SK-N-SH (cell line): ENCODE measurements around the gene TXNDC11. TPM values are rescaled to one million over a fixed set of nuclear protein-coding genes. Genes with fewer than 3 reads are reported as not detected.

Experiments
- CTCF ChIA-PET: fragments of 300-600, 350-600 bp; formaldehyde crosslinking; extraction: SDS; loops from one replicate; lab custom pipeline; 2021; lab: Yijun Ruan, JAX
- POLR2A ChIA-PET: fragments of 350-600 bp; sonication (Branson Sonifier 250); formaldehyde crosslinking; extraction: SDS; loops from one replicate; lab custom pipeline; 2020; ENCODE audit warnings: antibody characterized with exemption, inconsistent platforms; lab: Yijun Ruan, JAX
- DNase-seq: peaks from one replicate; pipeline ENCODE4 v3.0.0; 2012
- H2AFZ ChIP-seq: fragments of 200-600 bp; sonication (generic); 2 replicates; pipeline ENCODE4 v1.8.1; 2016; ENCODE audit warnings: antibody characterized with exemption, mild to moderate bottlenecking, low read depth
- H3F3A ChIP-seq: fragments of 200-600 bp; sonication (generic); replicated peaks from 2 replicates; pipeline ENCODE3; 2016; ENCODE audit warnings: antibody characterized with exemption, mild to moderate bottlenecking; ENCODE audit not compliant: insufficient read depth
- H3K27ac ChIP-seq, 2 experiments: fragments of 200-500 bp in 1 of 2; fragments of 200-600 bp in 1 of 2; sonication (Bioruptor generic) in 1 of 2; sonication (generic), shearing (Covaris generic) in 1 of 2; 2 replicates each; pipeline versions ENCODE4 v1.5.1 to v1.6.1; 2014 to 2016; ENCODE audit warnings: low read depth in 2 of 2, inconsistent platforms in 1 of 2, low read length in 1 of 2, mild to moderate bottlenecking in 1 of 2, mixed read lengths in 1 of 2
- H3K27me3 ChIP-seq: fragments of 200-600 bp; sonication (generic), shearing (Covaris generic); 2 replicates; pipeline ENCODE4 v1.6.1; 2016; ENCODE audit warnings: mixed run types; ENCODE audit not compliant: insufficient read depth
- H3K36me3 ChIP-seq, 2 experiments: fragments of 200-500 bp in 1 of 2; fragments of 200-600 bp in 1 of 2; sonication (Bioruptor generic) in 1 of 2; sonication (generic) in 1 of 2; replicated peaks in 1 of 2; 2 replicates each; pipeline versions ENCODE3 to v1.5.1; 2014 to 2016; ENCODE audit warnings: low read length in 1 of 2, mild to moderate bottlenecking in 1 of 2; ENCODE audit not compliant: insufficient read depth in 2 of 2, control insufficient read depth in 1 of 2
- H3K4me1 ChIP-seq, 2 experiments: fragments of 200-500 bp in 1 of 2; fragments of 200-600 bp in 1 of 2; sonication (Bioruptor generic) in 1 of 2; sonication (generic), shearing (Covaris generic) in 1 of 2; 2 replicates each; pipeline versions ENCODE4 v1.5.1 to v1.6.1; 2014 to 2016; ENCODE audit warnings: low read depth in 1 of 2, low read length in 1 of 2, mixed run types in 1 of 2; ENCODE audit not compliant: insufficient read depth in 2 of 2, control insufficient read depth in 1 of 2
- H3K4me2 ChIP-seq: fragments of 200-600 bp; sonication (generic), shearing (Covaris generic); 2 replicates; pipeline ENCODE4 v1.6.1; 2017; ENCODE audit warnings: mixed run types
- H3K4me3 ChIP-seq, 2 experiments: fragments of 200-500 bp in 1 of 2; fragments of 200-600 bp in 1 of 2; sonication (Bioruptor generic) in 1 of 2; sonication (generic), shearing (Covaris generic) in 1 of 2; 2 replicates each; pipeline versions ENCODE4 v1.5.1 to v1.8.1; 2014 to 2016; ENCODE audit warnings: low read depth in 2 of 2, inconsistent platforms in 1 of 2, low read length in 1 of 2, mild to moderate bottlenecking in 1 of 2, mixed read lengths in 1 of 2, moderate library complexity in 1 of 2
- H3K79me2 ChIP-seq: fragments of 200-600 bp; sonication (generic); 2 replicates; pipeline ENCODE4 v1.8.1; 2017; ENCODE audit warnings: mild to moderate bottlenecking; ENCODE audit not compliant: insufficient read depth
- H3K9ac ChIP-seq: fragments of 200-600 bp; sonication (generic); 2 replicates; pipeline ENCODE4 v1.6.1; 2017; ENCODE audit warnings: mixed run types
- H3K9me2 ChIP-seq: fragments of 200-600 bp; sonication (generic); 2 replicates; pipeline ENCODE4 v1.6.1; 2017; ENCODE audit warnings: mixed run types
- H3K9me3 ChIP-seq: fragments of 200-600 bp; sonication (generic); 2 replicates; pipeline ENCODE4 v1.6.1; 2017; ENCODE audit warnings: mixed run types, mild to moderate bottlenecking, moderate library complexity
- H4K20me1 ChIP-seq: fragments of 200-600 bp; sonication (generic); 2 replicates; pipeline ENCODE4 v1.6.1; 2017; ENCODE audit warnings: mild to moderate bottlenecking, mixed run types; ENCODE audit not compliant: insufficient read depth
- EZH2phosphoT487 ChIP-seq: fragments of 200-600 bp; sonication (generic); IDR thresholded peaks from 2 replicates; pipeline ENCODE4 v1.6.1; 2017; ENCODE audit warnings: low read depth, mixed run types, mild to moderate bottlenecking, antibody characterized with exemption, moderate library complexity, borderline replicate concordance
- FOSL2 ChIP-seq: IDR thresholded peaks from 2 replicates; pipeline ENCODE4 v1.4.0; 2012; ENCODE audit warnings: low read depth, mild to moderate bottlenecking, moderate library complexity, borderline replicate concordance
- FOXJ3 ChIP-seq: sonication (generic); formaldehyde crosslinking; IDR thresholded peaks from 2 replicates; pipeline ENCODE4 v1.5.1; 2020; ENCODE audit warnings: mild to moderate bottlenecking, missing genetic modification reagents
- GABPA ChIP-seq: IDR thresholded peaks from 2 replicates; pipeline ENCODE4 v1.4.0; 2012; ENCODE audit warnings: low read depth, mild to moderate bottlenecking
- NFIC ChIP-seq: IDR thresholded peaks from 2 replicates; pipeline ENCODE4 v1.4.0; 2012; ENCODE audit warnings: borderline replicate concordance
- NRF1 ChIP-seq: IDR thresholded peaks from 2 replicates; pipeline ENCODE4 v1.6.1; 2012; ENCODE audit warnings: low read depth, mild to moderate bottlenecking, low read length
- POLR2AphosphoS5 ChIP-seq: IDR thresholded peaks from 2 replicates; pipeline ENCODE4 v1.6.1; 2012; ENCODE audit warnings: low read depth, low read length
- RAD21 ChIP-seq: IDR thresholded peaks from 2 replicates; pipeline ENCODE4 v1.6.1; 2012; ENCODE audit warnings: mild to moderate bottlenecking, low read length
- RFX5 ChIP-seq: IDR thresholded peaks from 2 replicates; pipeline ENCODE4 v1.6.1; 2012; ENCODE audit warnings: mild to moderate bottlenecking, improper control_type of control experiment, low read length
- SIN3A ChIP-seq: IDR thresholded peaks from 2 replicates; pipeline ENCODE4 v1.6.1; 2012; ENCODE audit warnings: low read depth, mild to moderate bottlenecking, low read length, moderate library complexity, borderline replicate concordance
- SMC3 ChIP-seq: IDR thresholded peaks from 2 replicates; pipeline ENCODE4 v1.6.1; 2012; ENCODE audit warnings: low read depth, low read length, improper control_type of control experiment
- TAF1 ChIP-seq: IDR thresholded peaks from 2 replicates; pipeline ENCODE4 v1.6.1; 2012; ENCODE audit warnings: low read depth, mild to moderate bottlenecking, low read length, moderate library complexity, borderline replicate concordance
- TCF12 ChIP-seq: IDR thresholded peaks from 2 replicates; pipeline ENCODE4 v1.4.0; 2012
- WGBS: methylation state at CpG from one replicate; pipeline ENCODE4 v1.1.6; 2017; ENCODE audit warnings: low lambda C conversion rate; 5-methylcytosine and 5-hydroxymethylcytosine counted together
- polyA plus RNA-seq, 3 experiments: library from polyadenylated mRNA; depleted of rRNA; stranded (reverse); fragments of >200 nt; gene quantifications; 2 replicates each; pipeline ENCODE4 v1.2.3, GENCODE V29; 2012
- TF ChIP-seq, protein P1 (sequence below): IDR thresholded peaks from 2 replicates; pipeline ENCODE4 v1.4.0; 2012; ENCODE audit warnings: low read depth, borderline replicate concordance
- TF ChIP-seq, protein P2 (sequence below): fragments of 150-350 bp; IDR thresholded peaks from 2 replicates; pipeline ENCODE4 v1.6.1; 2016; ENCODE audit warnings: mild to moderate bottlenecking, low read depth, low read length
- TF ChIP-seq, protein P3 (sequence below): IDR thresholded peaks from 2 replicates; pipeline ENCODE4 v1.4.0; 2012; ENCODE audit warnings: low read depth
- TF ChIP-seq, protein P4 (sequence below): fragments of 150-350 bp; IDR thresholded peaks from 2 replicates; pipeline ENCODE4 v1.6.1; 2017; ENCODE audit warnings: antibody characterized with exemption, low read length, low read depth, borderline replicate concordance

The TXNDC11 gene
- polyA plus RNA-seq, 1 of the 3 experiments (the other 2 are of a cell fraction) = 37.0 TPM

DNA sequence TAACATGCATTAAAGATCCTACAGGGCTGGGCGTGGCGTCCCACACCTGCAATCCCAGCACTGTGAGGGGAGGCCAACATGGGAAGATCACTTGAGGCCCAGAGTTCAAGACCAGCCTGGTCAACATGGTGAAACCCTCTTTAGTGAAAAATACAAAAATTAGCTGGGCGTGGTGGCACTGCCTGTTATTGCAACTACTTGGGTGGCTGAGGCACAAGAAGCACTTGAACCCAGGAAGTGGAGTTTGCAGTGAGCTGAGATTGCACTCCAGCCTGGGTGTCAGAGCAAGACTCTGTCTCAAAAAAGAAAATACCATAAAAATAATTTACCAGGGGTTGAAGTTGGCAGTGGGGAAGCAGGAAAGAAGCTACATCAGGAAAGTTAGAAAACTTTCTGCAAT is 12.9 kb downstream of the TXNDC11 start:
- no peak for DNase-seq
- Histone ChIP-seq H3K4me1 (peaks cover 0 to 7% of the 10 kb centered on the region in 2 experiments; a peak in 1 of 4 replicates), H3K9me3 (no peaks in the 10 kb centered on the region), H3K4me2 (no peak overlapping the region), H3K9me2 (no peaks in the 10 kb centered on the region), H3K36me3 (peaks cover 51 to 66% of the 10 kb centered on the region in 2 experiments), H2AFZ (no peak overlapping the region), H3F3A (no peaks in the 10 kb centered on the region), H3K79me2 (peaks cover 74% of the 10 kb centered on the region), H3K27me3 (no peaks in the 10 kb centered on the region), H3K4me3 (no peak overlapping the region), H3K27ac (no peak overlapping the region), H4K20me1 (no peaks in the 10 kb centered on the region; the same call in 1 of the 2 replicates), H3K9ac (no peak overlapping the region)
- ChIA-PET POLR2A (interaction anchor here (1.2 kb wide), 1 partner anchor 13 kb away, joined by 5 read pairs; the partner anchor contains the start of gene TXNDC11), CTCF (interaction anchor here (0.8 to 1.3 kb wide), 3 partner anchors 16 to 334 kb away, joined by 3 to 4 read pairs (median 3); partner anchors contain the start of gene ZC3H7A)
- WGBS = 96% methylated on average over 3 of the region's 3 CpGs
- TF ChIP-seq FOSL2 (no peak), TCF12 (no peak), TAF1 (no peak), RAD21 (no peak), EZH2phosphoT487 (no peak), NFIC (no peak), RFX5 (no peak), NRF1 (no peak), SMC3 (no peak), SIN3A (no peak), FOXJ3 (no peak), GABPA (no peak), POLR2AphosphoS5 (no peak)
- TF ChIP-seq, protein P1, sequence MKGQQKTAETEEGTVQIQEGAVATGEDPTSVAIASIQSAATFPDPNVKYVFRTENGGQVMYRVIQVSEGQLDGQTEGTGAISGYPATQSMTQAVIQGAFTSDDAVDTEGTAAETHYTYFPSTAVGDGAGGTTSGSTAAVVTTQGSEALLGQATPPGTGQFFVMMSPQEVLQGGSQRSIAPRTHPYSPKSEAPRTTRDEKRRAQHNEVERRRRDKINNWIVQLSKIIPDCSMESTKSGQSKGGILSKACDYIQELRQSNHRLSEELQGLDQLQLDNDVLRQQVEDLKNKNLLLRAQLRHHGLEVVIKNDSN = no peak
- TF ChIP-seq, protein P2, sequence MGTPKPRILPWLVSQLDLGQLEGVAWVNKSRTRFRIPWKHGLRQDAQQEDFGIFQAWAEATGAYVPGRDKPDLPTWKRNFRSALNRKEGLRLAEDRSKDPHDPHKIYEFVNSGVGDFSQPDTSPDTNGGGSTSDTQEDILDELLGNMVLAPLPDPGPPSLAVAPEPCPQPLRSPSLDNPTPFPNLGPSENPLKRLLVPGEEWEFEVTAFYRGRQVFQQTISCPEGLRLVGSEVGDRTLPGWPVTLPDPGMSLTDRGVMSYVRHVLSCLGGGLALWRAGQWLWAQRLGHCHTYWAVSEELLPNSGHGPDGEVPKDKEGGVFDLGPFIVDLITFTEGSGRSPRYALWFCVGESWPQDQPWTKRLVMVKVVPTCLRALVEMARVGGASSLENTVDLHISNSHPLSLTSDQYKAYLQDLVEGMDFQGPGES = no peak
- TF ChIP-seq, protein P3, sequence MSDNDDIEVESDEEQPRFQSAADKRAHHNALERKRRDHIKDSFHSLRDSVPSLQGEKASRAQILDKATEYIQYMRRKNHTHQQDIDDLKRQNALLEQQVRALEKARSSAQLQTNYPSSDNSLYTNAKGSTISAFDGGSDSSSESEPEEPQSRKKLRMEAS = no peak
- TF ChIP-seq, protein P4, sequence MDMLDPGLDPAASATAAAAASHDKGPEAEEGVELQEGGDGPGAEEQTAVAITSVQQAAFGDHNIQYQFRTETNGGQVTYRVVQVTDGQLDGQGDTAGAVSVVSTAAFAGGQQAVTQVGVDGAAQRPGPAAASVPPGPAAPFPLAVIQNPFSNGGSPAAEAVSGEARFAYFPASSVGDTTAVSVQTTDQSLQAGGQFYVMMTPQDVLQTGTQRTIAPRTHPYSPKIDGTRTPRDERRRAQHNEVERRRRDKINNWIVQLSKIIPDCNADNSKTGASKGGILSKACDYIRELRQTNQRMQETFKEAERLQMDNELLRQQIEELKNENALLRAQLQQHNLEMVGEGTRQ = no peak
